T-cell (primary cell): ENCODE data around the gene ALB. TPM values are rescaled to one million over a fixed set of nuclear protein-coding genes. Genes with fewer than 3 reads are reported as not detected.

Source experiments
- ATAC-seq, 4 experiments: fragments of 200-7000 bp in 3 of 4; fragments of 150-1000 bp in 1 of 4; cut with Tn5 transposase; replicated peaks in 1 of 4; 1 replicate in 3 of 4; 2 replicates in 1 of 4; pipeline ENCODE4 v1.10.0; 2021; ENCODE audit warnings: moderate library complexity in 3 of 4, mild to moderate bottlenecking in 2 of 4, moderate number of reproducible peaks in 1 of 4
- CTCF ChIA-PET, 2 donors: fragments of 300-600 bp; sonication (Branson Sonifier 250); formaldehyde crosslinking; loops; one replicate each; lab custom pipeline; 2022; ENCODE audit warnings: antibody characterized with exemption in 2 of 2; lab: Charles Lee
- POLR2A ChIA-PET, 2 donors: fragments of 300-600 bp; sonication (Branson Sonifier 250); formaldehyde crosslinking; loops; one replicate each; lab custom pipeline; 2022; ENCODE audit warnings: antibody characterized with exemption in 2 of 2; lab: Charles Lee
- DNase-seq, 35 experiments: peaks; one replicate each; pipeline versions ENCODE4 v3.0.0 to v3.0.0-alpha.2; 2013 to 2023
- H3K27ac ChIP-seq: one replicate; pipeline ENCODE4 v1.5.1; 2013; ENCODE audit warnings: low read length
- H3K27me3 ChIP-seq, 2 experiments: replicated peaks in 1 of 2; 1 replicate in 1 of 2; 2 replicates in 1 of 2; pipeline versions ENCODE4 v1.6.1 to v1.7.0; 2013; ENCODE audit warnings: low read length in 1 of 2, mixed read lengths in 1 of 2; ENCODE audit not compliant: control insufficient read depth in 2 of 2, insufficient read depth in 2 of 2; ENCODE audit errors: extremely low read depth in 1 of 2
- H3K36me3 ChIP-seq, 2 donors: 1 replicate in 1 of 2; 2 replicates in 1 of 2; pipeline versions ENCODE4 v1.6.1 to v1.7.0; 2013; ENCODE audit warnings: low read length in 1 of 2; ENCODE audit not compliant: control insufficient read depth in 2 of 2, insufficient read depth in 1 of 2; ENCODE audit errors: extremely low read depth in 1 of 2
- H3K4me1 ChIP-seq, 2 experiments: 1 replicate in 1 of 2; 2 replicates in 1 of 2; pipeline versions ENCODE4 v1.6.1 to v1.7.0; 2013; ENCODE audit warnings: low read length in 2 of 2, mixed read lengths in 1 of 2; ENCODE audit not compliant: insufficient read depth in 2 of 2, control insufficient read depth in 1 of 2; ENCODE audit errors: extremely low read depth in 1 of 2
- H3K4me3 ChIP-seq, 2 donors: 1 replicate in 1 of 2; 2 replicates in 1 of 2; pipeline versions ENCODE4 v1.5.1 to v1.7.0; 2013; ENCODE audit warnings: mild to moderate bottlenecking in 2 of 2, low read length in 1 of 2, moderate library complexity in 1 of 2; ENCODE audit not compliant: control insufficient read depth in 1 of 2; ENCODE audit errors: extremely low read depth in 1 of 2
- H3K9me3 ChIP-seq: 2 replicates; pipeline ENCODE4 v1.7.0; 2013
- H3K27ac Mint-ChIP-seq, 2 donors: one replicate each; pipeline ENCODE4 v1.8.0; 2020 to 2021; ENCODE audit warnings: mild to moderate bottlenecking in 2 of 2, mixed read lengths in 2 of 2
- H3K27me3 Mint-ChIP-seq, 2 donors: one replicate each; pipeline ENCODE4 v1.8.0; 2021 to 2022; ENCODE audit warnings: mixed read lengths in 2 of 2
- H3K36me3 Mint-ChIP-seq: one replicate; pipeline ENCODE4 v1.8.0; 2021; ENCODE audit warnings: mixed read lengths
- H3K4me1 Mint-ChIP-seq, 3 donors: one replicate each; pipeline ENCODE4 v1.8.0; 2020 to 2022; ENCODE audit warnings: mixed read lengths in 3 of 3, mild to moderate bottlenecking in 1 of 3
- H3K4me3 Mint-ChIP-seq, 3 donors: one replicate each; pipeline ENCODE4 v1.8.0; 2020 to 2022; ENCODE audit warnings: mild to moderate bottlenecking in 3 of 3, mixed read lengths in 3 of 3, moderate library complexity in 3 of 3
- H3K9me3 Mint-ChIP-seq, 3 donors: one replicate each; pipeline ENCODE4 v1.8.0; 2020 to 2022; ENCODE audit warnings: mixed read lengths in 3 of 3
- WGBS: methylation state at CpG from one replicate; pipeline ENCODE4 v1.1.5; 2013; ENCODE audit warnings: missing lambda C conversion rate; ENCODE audit not compliant: insufficient coverage; 5-methylcytosine and 5-hydroxymethylcytosine counted together
- total RNA-seq, 35 experiments: library from RNA in 6 of 35; stranded (reverse) in 6 of 35; fragments of 120-200 nt in 1 of 35; gene quantifications; one replicate each; pipeline versions ENCODE4 v1.2.1 to v1.2.4 and lab custom pipeline; 2013 to 2026

ALB gene
- total RNA-seq, 5 donors from 2014 or later (not counting 1 experiment from before 2014, with no cell fraction given), result 30.4 to 58.6 (median 33.6) TPM; not detected in 2

DNA sequence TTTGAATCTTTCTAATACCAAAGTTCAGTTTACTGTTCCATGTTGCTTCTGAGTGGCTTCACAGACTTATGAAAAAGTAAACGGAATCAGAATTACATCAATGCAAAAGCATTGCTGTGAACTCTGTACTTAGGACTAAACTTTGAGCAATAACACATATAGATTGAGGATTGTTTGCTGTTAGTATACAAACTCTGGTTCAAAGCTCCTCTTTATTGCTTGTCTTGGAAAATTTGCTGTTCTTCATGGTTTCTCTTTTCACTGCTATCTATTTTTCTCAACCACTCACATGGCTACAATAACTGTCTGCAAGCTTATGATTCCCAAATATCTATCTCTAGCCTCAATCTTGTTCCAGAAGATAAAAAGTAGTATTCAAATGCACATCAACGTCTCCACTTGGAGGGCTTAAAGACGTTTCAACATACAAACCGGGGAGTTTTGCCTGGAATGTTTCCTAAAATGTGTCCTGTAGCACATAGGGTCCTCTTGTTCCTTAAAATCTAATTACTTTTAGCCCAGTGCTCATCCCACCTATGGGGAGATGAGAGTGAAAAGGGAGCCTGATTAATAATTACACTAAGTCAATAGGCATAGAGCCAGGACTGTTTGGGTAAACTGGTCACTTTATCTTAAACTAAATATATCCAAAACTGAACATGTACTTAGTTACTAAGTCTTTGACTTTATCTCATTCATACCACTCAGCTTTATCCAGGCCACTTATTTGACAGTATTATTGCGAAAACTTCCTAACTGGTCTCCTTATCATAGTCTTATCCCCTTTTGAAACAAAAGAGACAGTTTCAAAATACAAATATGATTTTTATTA lies 28.3 kb downstream of the ALB start:
- H3K9me3 ChIP-seq, result no peaks in the 10 kb centered on the region
- Mint-ChIP-seq H3K9me3 (no peaks in the 10 kb centered on the region), H3K4me1 (no peaks in the 10 kb centered on the region), H3K27ac (no peak overlapping the region), H3K36me3 (no peaks in the 10 kb centered on the region), H3K4me3 (no peak overlapping the region), H3K27me3 (peaks cover 3 to 4% of the 10 kb centered on the region in 2 donors)
- no peaks in the 10 kb centered on the region for H3K27me3 ChIP-seq
- CTCF ChIA-PET, result interaction anchor here (0.5 to 2.2 kb wide), 4 partner anchors 14 to 29 kb away, joined by 3 to 6 read pairs (median 5); no protein-coding TSS in a partner anchor
- H3K4me1 ChIP-seq, result no peaks in the 10 kb centered on the region
- H3K27ac ChIP-seq, result no peak overlapping the region
- POLR2A ChIA-PET, result interaction anchor here in 1 of 2 donors (0.6 kb wide), 1 partner anchor 85 kb away, joined by 3 read pairs; no protein-coding TSS in a partner anchor
- DNase-seq, result no peak
- 72% methylated on average over 2 of the region's 5 CpGs for WGBS
- ATAC-seq, result no peak
- no peak overlapping the region for H3K4me3 ChIP-seq
- no peaks in the 10 kb centered on the region for H3K36me3 ChIP-seq

GRCh38 chr4:73433140-73433539 lies 29.1 kb downstream of the ALB start:
- Histone ChIP-seq H3K36me3 (no peaks in the 10 kb centered on the region), H3K4me1 (no peaks in the 10 kb centered on the region), H3K4me3 (no peak overlapping the region), H3K27me3 (no peaks in the 10 kb centered on the region), H3K9me3 (no peaks in the 10 kb centered on the region), H3K27ac (no peak overlapping the region)
- ATAC-seq (no peak), DNase-seq (no peak)
- no peak overlapping the region for H3K27ac Mint-ChIP-seq
- ChIA-PET POLR2A (no interaction called here), CTCF (interaction anchor here (0.6 to 2.2 kb wide), 3 partner anchors 13 to 28 kb away, joined by 5 to 6 read pairs (median 5); no protein-coding TSS in a partner anchor)
- 71% methylated on average over 1 of the region's 2 CpGs for WGBS
- H3K27me3 Mint-ChIP-seq, result peaks cover 3 to 7% of the 10 kb centered on the region in 2 donors
- no peaks in the 10 kb centered on the region for H3K36me3 Mint-ChIP-seq
- H3K4me1 Mint-ChIP-seq, result no peaks in the 10 kb centered on the region
- no peak overlapping the region for H3K4me3 Mint-ChIP-seq
- H3K9me3 Mint-ChIP-seq, result no peaks in the 10 kb centered on the region

GRCh38 chr4:73434311-73434710 lies 30.2 kb downstream of the ALB start:
- H3K36me3 ChIP-seq, result no peaks in the 10 kb centered on the region
- POLR2A ChIA-PET, result no interaction called here
- Mint-ChIP-seq H3K36me3 (no peaks in the 10 kb centered on the region), H3K4me1 (no peaks in the 10 kb centered on the region), H3K27me3 (peaks cover 3 to 9% of the 10 kb centered on the region in 2 donors), H3K27ac (no peak overlapping the region), H3K4me3 (no peak overlapping the region), H3K9me3 (no peaks in the 10 kb centered on the region)
- DNase-seq (no peak), ATAC-seq (no peak)
- H3K27me3 ChIP-seq, result no peaks in the 10 kb centered on the region
- no peaks in the 10 kb centered on the region for H3K9me3 ChIP-seq
- no peaks in the 10 kb centered on the region for H3K4me1 ChIP-seq
- H3K27ac ChIP-seq, result no peak overlapping the region
- CTCF ChIA-PET, result interaction anchor here in 1 of 2 donors (2.2 kb wide), 1 partner anchor 12 kb away, joined by 6 read pairs; no protein-coding TSS in a partner anchor
- H3K4me3 ChIP-seq, result no peak overlapping the region
- WGBS, result 60% methylated on average over 2 of the region's 3 CpGs

DNA sequence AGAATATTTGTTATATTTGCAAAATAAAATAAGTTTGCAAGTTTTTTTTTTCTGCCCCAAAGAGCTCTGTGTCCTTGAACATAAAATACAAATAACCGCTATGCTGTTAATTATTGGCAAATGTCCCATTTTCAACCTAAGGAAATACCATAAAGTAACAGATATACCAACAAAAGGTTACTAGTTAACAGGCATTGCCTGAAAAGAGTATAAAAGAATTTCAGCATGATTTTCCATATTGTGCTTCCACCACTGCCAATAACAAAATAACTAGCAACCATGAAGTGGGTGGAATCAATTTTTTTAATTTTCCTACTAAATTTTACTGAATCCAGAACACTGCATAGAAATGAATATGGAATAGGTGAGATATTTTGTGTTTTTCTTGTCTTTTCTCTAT lies 31.9 kb downstream of the ALB start, which contains the start of gene AFP:
AFP (plus strand) TSS at position 238 of the 400 bp plus-strand sequence; CDS start at position 280, 42 bp downstream.
- Mint-ChIP-seq H3K9me3 (no peaks in the 10 kb centered on the region), H3K4me3 (no peak within 1 kb of the TSS), H3K27me3 (peaks cover 3 to 9% of the 10 kb centered on the region in 2 donors), H3K4me1 (no peaks in the 10 kb centered on the region), H3K36me3 (no peaks in the 10 kb centered on the region), H3K27ac (no peak within 1 kb of the TSS)
- DNase-seq (no peak), ATAC-seq (no peak)
- Histone ChIP-seq H3K4me3 (no peak within 1 kb of the TSS), H3K27me3 (no peaks in the 10 kb centered on the region), H3K36me3 (no peaks in the 10 kb centered on the region), H3K27ac (no peak within 1 kb of the TSS), H3K4me1 (no peaks in the 10 kb centered on the region), H3K9me3 (no peaks in the 10 kb centered on the region)
- whole genome bisulfite sequencing, result no CpG with 5 or more reads among the region's 1 CpG
- ChIA-PET POLR2A (no interaction called here), CTCF (no interaction called here)

DNA sequence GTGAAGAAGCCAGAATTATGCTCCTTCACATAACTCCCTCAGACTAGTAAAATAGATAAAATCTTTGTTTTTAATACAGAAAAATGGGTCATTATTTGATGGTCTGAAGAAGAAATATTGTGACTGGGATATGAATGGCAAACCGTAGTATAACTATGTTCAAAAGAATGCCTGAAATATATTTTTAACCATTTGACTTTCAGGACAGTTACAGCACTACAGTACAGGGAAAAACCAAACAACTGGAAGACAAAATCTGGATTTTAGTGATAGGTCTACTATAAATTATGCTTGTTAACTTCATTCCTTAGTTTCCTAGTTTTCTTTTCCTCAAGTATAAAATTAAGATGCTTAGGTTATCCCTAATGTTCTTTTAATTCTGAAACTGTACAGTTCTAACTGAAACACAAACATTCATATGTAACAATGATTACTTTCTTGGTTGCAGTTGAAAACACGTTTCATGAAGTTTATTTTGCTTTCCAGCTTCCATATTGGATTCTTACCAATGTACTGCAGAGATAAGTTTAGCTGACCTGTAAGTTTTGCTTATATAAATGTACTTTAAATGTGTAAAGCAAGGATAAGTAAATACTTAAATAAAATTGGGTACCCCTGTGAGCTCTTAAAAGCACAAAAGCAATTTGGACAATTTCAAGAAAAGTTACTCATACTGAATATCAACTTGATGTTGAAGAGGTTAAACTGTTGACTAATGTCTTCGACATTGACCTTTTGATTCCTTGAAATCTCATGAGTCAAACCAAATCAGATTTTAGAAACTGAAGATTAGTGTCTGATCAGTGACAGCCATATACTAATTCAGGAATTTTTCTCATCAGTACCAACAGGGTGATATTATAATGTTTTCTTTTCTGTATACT lies 32.8 kb downstream of the ALB start:
- Mint-ChIP-seq H3K4me3 (no peak overlapping the region), H3K27me3 (peaks cover 6 to 13% of the 10 kb centered on the region in 2 donors), H3K27ac (no peak overlapping the region), H3K36me3 (no peaks in the 10 kb centered on the region), H3K9me3 (no peaks in the 10 kb centered on the region), H3K4me1 (no peaks in the 10 kb centered on the region)
- Histone ChIP-seq H3K9me3 (no peaks in the 10 kb centered on the region), H3K27me3 (no peaks in the 10 kb centered on the region), H3K4me3 (no peak overlapping the region), H3K36me3 (no peaks in the 10 kb centered on the region), H3K27ac (no peak overlapping the region), H3K4me1 (no peaks in the 10 kb centered on the region)
- no CpG with 5 or more reads among the region's 3 CpGs for WGBS
- POLR2A ChIA-PET, result no interaction called here
- ATAC-seq, result no peak
- CTCF ChIA-PET, result interaction anchor here (0.7 to 1.4 kb wide), 2 partner anchors 9 to 10 kb away, joined by 3 to 7 read pairs; no protein-coding TSS in a partner anchor
- DNase-seq, result no peak

DNA sequence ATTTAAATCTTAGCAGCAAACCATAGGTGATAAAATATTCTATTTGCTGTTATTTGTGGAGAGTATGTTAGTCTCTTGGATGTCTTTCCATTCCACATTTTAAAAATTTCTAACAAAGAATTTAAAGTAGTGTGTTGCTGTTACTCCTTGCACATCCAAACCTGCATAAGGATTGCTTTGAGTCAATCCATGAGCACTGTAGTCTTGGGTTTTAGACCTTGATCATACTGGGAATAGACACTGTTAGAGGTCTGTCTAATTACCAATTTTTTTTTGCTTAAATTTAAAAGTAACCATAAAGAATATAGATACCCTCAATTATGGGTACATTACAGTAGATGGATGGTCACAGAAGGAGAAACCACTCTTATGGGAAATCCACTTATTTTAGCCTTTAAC lies 33.5 kb downstream of the ALB start:
- no peak overlapping the region for H3K27ac ChIP-seq
- H3K4me1 ChIP-seq, result no peaks in the 10 kb centered on the region
- Mint-ChIP-seq H3K4me3 (no peak overlapping the region), H3K36me3 (no peaks in the 10 kb centered on the region), H3K4me1 (no peaks in the 10 kb centered on the region), H3K27ac (no peak overlapping the region), H3K9me3 (no peaks in the 10 kb centered on the region), H3K27me3 (peaks cover 6 to 13% of the 10 kb centered on the region in 2 donors)
- DNase-seq, result no peak
- no peaks in the 10 kb centered on the region for H3K9me3 ChIP-seq
- no peak overlapping the region for H3K4me3 ChIP-seq
- no peaks in the 10 kb centered on the region for H3K27me3 ChIP-seq
- ChIA-PET POLR2A (no interaction called here), CTCF (interaction anchor here in 1 of 2 donors (1.4 kb wide), 1 partner anchor 9 kb away, joined by 7 read pairs; no protein-coding TSS in a partner anchor)
- ATAC-seq, result no peak
- H3K36me3 ChIP-seq, result no peaks in the 10 kb centered on the region
